Neural cell (in vitro differentiated cells): Measurements from ENCODE around the gene NF1.

Source experiments
- POLR2AphosphoS5 ChIP-seq: IDR thresholded peaks from 2 replicates; pipeline ENCODE4 v1.6.1; 2012
- RAD21 ChIP-seq: fragments of 450-650 bp; conservative IDR thresholded peaks from 2 replicates; pipeline ENCODE4 v1.6.1; 2014; ENCODE audit warnings: antibody characterized with exemption, mild to moderate bottlenecking, moderate library complexity
- SMC3 ChIP-seq: fragments of 450-650 bp; conservative IDR thresholded peaks from 2 replicates; pipeline ENCODE4 v1.6.1; 2014; ENCODE audit warnings: antibody characterized with exemption, mild to moderate bottlenecking, moderate library complexity; ENCODE audit not compliant: poor library complexity
- TF ChIP-seq, protein P1 (sequence below): fragments of 450-650 bp; IDR thresholded peaks from 2 replicates; pipeline ENCODE4 v1.5.1; 2014; ENCODE audit warnings: antibody characterized with exemption, mild to moderate bottlenecking, moderate library complexity; ENCODE audit not compliant: poor library complexity, severe bottlenecking

GRCh38 chr17:31174215-31174614 lies 79.4 kb downstream of the NF1 start:
- TF ChIP-seq RAD21 (no peak), POLR2AphosphoS5 (no peak), SMC3 (no peak)
- TF ChIP-seq, protein P1, sequence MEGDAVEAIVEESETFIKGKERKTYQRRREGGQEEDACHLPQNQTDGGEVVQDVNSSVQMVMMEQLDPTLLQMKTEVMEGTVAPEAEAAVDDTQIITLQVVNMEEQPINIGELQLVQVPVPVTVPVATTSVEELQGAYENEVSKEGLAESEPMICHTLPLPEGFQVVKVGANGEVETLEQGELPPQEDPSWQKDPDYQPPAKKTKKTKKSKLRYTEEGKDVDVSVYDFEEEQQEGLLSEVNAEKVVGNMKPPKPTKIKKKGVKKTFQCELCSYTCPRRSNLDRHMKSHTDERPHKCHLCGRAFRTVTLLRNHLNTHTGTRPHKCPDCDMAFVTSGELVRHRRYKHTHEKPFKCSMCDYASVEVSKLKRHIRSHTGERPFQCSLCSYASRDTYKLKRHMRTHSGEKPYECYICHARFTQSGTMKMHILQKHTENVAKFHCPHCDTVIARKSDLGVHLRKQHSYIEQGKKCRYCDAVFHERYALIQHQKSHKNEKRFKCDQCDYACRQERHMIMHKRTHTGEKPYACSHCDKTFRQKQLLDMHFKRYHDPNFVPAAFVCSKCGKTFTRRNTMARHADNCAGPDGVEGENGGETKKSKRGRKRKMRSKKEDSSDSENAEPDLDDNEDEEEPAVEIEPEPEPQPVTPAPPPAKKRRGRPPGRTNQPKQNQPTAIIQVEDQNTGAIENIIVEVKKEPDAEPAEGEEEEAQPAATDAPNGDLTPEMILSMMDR, result no peak
